Smooth muscle cell (in vitro differentiated cells): Measurements from ENCODE around the gene MLN. TPM values are rescaled to one million over a fixed set of nuclear protein-coding genes. Genes with fewer than 3 reads are reported as not detected.

ENCODE experiments used
- DNase-seq: peaks from one replicate; lab custom pipeline; 2025; ENCODE audit not compliant: unreplicated experiment; lab: John Stamatoyannopoulos, UW
- H2AFZ ChIP-seq: fragments of 200-600 bp; sonication (generic); 2 replicates; pipeline ENCODE4 v1.6.0; 2016; ENCODE audit warnings: antibody characterized with exemption, low read depth, mild to moderate bottlenecking
- H3F3A ChIP-seq: fragments of 200-600 bp; sonication (generic); 2 replicates; pipeline ENCODE4 v1.6.0; 2017; ENCODE audit warnings: antibody characterized with exemption, low read depth
- H3K27ac ChIP-seq: fragments of 200-600 bp; sonication (generic); 2 replicates; pipeline ENCODE4 v1.5.1; 2016; ENCODE audit warnings: low read depth, mild to moderate bottlenecking
- H3K27me3 ChIP-seq: fragments of 200-600 bp; sonication (generic); 2 replicates; pipeline ENCODE4 v1.6.1; 2016; ENCODE audit warnings: low read depth, mild to moderate bottlenecking
- H3K36me3 ChIP-seq: fragments of 200-600 bp; sonication (generic); 2 replicates; pipeline ENCODE4 v1.5.1; 2016; ENCODE audit warnings: low read depth
- H3K4me1 ChIP-seq: fragments of 200-600 bp; sonication (generic); 2 replicates; pipeline ENCODE4 v1.5.1; 2016; ENCODE audit warnings: low read depth
- H3K4me2 ChIP-seq: fragments of 200-600 bp; sonication (generic); 2 replicates; pipeline ENCODE4 v1.6.0; 2016; ENCODE audit warnings: mild to moderate bottlenecking
- H3K4me3 ChIP-seq: fragments of 200-600 bp; sonication (generic); 2 replicates; pipeline ENCODE4 v1.5.1; 2016; ENCODE audit warnings: mild to moderate bottlenecking
- H3K79me2 ChIP-seq: fragments of 200-600 bp; sonication (generic); 2 replicates; pipeline ENCODE4 v1.6.0; 2016; ENCODE audit warnings: low read depth, mild to moderate bottlenecking
- H3K9ac ChIP-seq: fragments of 200-600 bp; sonication (generic); 2 replicates; pipeline ENCODE4 v1.6.0; 2016; ENCODE audit warnings: low read depth
- H3K9me3 ChIP-seq: fragments of 200-600 bp; sonication (generic); replicated peaks from 2 replicates; pipeline ENCODE4 v1.5.1; 2016; ENCODE audit warnings: low read depth
- H4K20me1 ChIP-seq: fragments of 200-600 bp; sonication (generic); 2 replicates; pipeline ENCODE4 v1.6.0; 2016; ENCODE audit warnings: low read depth
- WGBS: methylation state at CpG from one replicate; pipeline ENCODE4 v1.1.7; 2016; ENCODE audit warnings: low lambda C conversion rate; 5-methylcytosine and 5-hydroxymethylcytosine counted together
- polyA plus RNA-seq: library from polyadenylated mRNA; unstranded; fragments of >200 nt; fragmentation: Nextera tagmentation; extraction: Ambion mirVana; gene quantifications from 2 replicates; pipeline ENCODE4 v1.2.1, GENCODE V29; 2016
- total RNA-seq: library from RNA; depleted of rRNA; stranded (reverse); fragments of >200 nt; gene quantifications from 2 replicates; pipeline ENCODE4 v1.2.3, GENCODE V29; 2014
- TF ChIP-seq, protein P1 (sequence below): fragments of 200-600 bp; sonication (generic); IDR thresholded peaks from 2 replicates; pipeline ENCODE4 v1.5.1; 2017; ENCODE audit warnings: borderline replicate concordance, mild to moderate bottlenecking, antibody characterized with exemption; ENCODE audit not compliant: insufficient read depth, poor library complexity, severe bottlenecking

The MLN gene
- total and polyA plus RNA-seq, 2 experiments from 2014 or later, result not detected

DNA sequence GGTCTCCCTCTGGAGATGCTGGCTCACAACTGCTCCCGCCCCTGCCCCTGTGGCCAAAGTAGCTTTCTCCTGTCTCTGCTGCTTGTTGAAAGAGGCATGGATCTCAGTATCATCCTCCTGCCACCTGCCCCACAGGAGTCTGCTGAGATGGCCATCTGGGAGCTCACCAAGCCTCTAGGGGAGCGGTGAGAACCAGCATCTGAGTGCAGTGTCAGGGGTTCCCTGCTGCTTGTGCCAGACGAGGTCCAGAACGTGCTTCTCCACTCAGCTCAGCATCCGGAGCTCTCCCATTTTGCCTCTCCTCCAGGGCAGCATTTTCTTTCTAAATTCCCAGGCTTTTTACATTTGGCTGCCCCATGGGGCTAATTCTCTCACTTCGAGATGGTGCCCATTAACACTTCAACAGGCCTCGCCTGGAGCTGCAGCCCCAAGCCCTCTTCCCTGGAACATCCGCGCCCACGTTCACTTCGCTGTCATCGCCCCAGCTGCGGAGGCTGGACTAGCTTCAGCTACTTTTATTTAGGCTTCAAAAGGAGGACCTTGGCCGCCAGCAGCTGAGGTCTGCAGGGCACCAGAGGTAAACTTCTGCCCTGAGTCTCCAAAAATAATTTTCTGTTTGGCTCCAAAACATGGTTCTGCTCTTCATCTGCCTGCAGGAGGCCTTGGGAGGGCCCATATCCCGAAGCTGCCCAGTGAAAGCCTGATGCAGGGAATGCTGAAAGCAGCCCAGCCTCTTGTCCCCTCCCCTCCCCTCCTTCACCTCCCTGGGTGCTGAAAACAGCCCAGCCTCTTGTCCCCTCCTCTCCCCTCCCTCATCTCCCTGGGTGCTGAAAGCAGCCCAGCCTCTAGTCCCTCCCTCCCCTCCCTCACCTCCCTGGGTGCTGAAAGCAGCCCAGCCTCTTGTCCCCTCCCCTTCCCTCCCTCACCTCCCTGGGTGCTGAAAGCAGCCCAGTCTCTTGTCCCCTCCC, 25.2 kb upstream of the MLN start:
- Histone ChIP-seq H3K4me3 (no peak overlapping the region), H3K27me3 (peaks cover 4% of the 10 kb centered on the region), H3K4me2 (no peak overlapping the region), H3K9ac (no peak overlapping the region), H2AFZ (no peak overlapping the region), H3K36me3 (no peaks in the 10 kb centered on the region), H4K20me1 (no peaks in the 10 kb centered on the region), H3K79me2 (no peaks in the 10 kb centered on the region), H3K4me1 (peaks cover 6% of the 10 kb centered on the region), H3F3A (no peaks in the 10 kb centered on the region), H3K9me3 (no peaks in the 10 kb centered on the region), H3K27ac (no peak overlapping the region)
- TF ChIP-seq, protein P1, sequence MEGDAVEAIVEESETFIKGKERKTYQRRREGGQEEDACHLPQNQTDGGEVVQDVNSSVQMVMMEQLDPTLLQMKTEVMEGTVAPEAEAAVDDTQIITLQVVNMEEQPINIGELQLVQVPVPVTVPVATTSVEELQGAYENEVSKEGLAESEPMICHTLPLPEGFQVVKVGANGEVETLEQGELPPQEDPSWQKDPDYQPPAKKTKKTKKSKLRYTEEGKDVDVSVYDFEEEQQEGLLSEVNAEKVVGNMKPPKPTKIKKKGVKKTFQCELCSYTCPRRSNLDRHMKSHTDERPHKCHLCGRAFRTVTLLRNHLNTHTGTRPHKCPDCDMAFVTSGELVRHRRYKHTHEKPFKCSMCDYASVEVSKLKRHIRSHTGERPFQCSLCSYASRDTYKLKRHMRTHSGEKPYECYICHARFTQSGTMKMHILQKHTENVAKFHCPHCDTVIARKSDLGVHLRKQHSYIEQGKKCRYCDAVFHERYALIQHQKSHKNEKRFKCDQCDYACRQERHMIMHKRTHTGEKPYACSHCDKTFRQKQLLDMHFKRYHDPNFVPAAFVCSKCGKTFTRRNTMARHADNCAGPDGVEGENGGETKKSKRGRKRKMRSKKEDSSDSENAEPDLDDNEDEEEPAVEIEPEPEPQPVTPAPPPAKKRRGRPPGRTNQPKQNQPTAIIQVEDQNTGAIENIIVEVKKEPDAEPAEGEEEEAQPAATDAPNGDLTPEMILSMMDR, result no peak
- WGBS, result 56% methylated on average over 15 of the region's 15 CpGs
- DNase-seq, result no peak

DNA sequence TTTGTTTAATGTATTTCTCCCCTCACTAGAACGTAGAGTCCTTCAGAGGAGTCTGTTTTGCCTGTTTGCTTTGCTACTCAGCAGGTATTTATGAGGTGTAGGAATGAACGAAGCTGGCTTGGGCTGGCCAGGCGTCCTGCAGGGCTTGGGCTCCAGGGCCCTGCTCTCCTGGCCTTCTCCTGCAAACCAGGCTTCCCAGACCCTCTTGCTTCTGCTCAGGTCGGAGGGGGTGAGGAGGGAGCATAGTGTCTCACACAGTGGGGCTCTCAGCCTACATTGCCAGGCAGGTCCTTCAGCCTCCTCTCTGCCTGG, 24.6 kb upstream of the MLN start:
- no peak overlapping the region for H2AFZ ChIP-seq
- peaks cover 8% of the 10 kb centered on the region for H3K4me1 ChIP-seq
- H3K4me2 ChIP-seq, result no peak overlapping the region
- no peaks in the 10 kb centered on the region for H3K9me3 ChIP-seq
- no peak overlapping the region for H3K4me3 ChIP-seq
- DNase-seq, result no peak
- H3K27ac ChIP-seq, result no peak overlapping the region
- H3K36me3 ChIP-seq, result no peaks in the 10 kb centered on the region
- no peaks in the 10 kb centered on the region for H3K79me2 ChIP-seq
- no peaks in the 10 kb centered on the region for H3F3A ChIP-seq
- no peaks in the 10 kb centered on the region for H4K20me1 ChIP-seq
- TF ChIP-seq, protein P1, result no peak
- peaks cover 4% of the 10 kb centered on the region for H3K27me3 ChIP-seq
- H3K9ac ChIP-seq, result no peak overlapping the region
- 56% methylated on average over 4 of the region's 4 CpGs for WGBS

DNA sequence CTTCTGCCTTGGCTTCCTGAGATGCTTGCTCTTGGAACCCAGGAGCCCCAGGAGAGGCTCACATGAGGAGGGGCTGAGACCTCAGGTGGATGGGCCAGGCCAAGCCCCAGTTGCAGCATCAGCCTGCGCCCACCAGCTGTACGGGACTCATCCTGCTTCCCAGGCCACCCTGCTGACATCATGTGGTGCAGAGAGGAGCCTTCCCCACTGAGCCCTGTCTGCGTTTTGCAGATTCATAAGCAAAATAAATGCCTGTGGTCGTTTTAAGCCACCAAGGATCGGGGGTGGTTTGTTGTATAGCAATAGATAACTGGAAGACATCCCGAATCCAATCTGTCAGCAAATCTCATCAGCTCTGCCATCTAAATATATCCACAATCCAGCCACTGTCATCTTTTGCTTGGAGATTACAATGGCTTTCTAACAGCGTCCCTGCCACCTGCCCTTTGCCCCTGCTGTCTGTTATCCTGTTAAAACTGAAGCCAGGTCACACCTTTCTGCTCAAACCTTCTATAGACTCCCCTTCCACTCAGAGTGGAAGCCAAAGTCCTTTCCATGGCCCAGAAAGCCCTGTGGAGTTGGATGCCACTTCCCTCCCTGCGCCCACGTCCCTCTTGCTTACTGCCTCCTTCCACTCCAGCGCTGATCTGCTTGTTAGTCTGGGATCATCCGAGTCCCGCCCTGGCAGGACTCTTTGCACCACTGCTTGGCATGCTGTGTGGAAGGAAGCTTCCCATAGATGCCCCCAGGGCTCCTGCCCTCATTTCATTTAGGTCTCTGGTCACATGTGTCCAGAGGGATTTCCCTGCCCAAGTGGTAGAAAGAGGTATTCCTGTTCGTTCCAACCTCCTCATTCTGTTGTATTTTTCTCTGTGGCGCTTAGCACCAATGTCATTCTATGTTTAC, 24.0 kb upstream of the MLN start:
- Histone ChIP-seq H3K79me2 (no peaks in the 10 kb centered on the region), H3K4me2 (no peak overlapping the region), H3F3A (no peaks in the 10 kb centered on the region), H3K9me3 (no peaks in the 10 kb centered on the region), H3K36me3 (no peaks in the 10 kb centered on the region), H4K20me1 (no peaks in the 10 kb centered on the region), H3K4me1 (peaks cover 11% of the 10 kb centered on the region), H3K4me3 (no peak overlapping the region), H2AFZ (no peak overlapping the region), H3K9ac (no peak overlapping the region), H3K27ac (no peak overlapping the region), H3K27me3 (peaks cover 4% of the 10 kb centered on the region)
- no peak for DNase-seq
- TF ChIP-seq, protein P1, result no peak
- 68% methylated on average over 14 of the region's 14 CpGs for WGBS
